D721Med (cell line): ENCODE measurements around the gene NKD2.

Experiments
- DNase-seq: peaks from one replicate; pipeline ENCODE4 v3.0.0; 2011; ENCODE audit warnings: low spot score; ENCODE audit not compliant: insufficient read length
- FAIRE-seq: peaks from 2 replicates; lab custom pipeline; 2011; peaks lifted over from hg19 to GRCh38; lab: Jason Lieb, UNC
- TF ChIP-seq, protein P1 (sequence below): IDR thresholded peaks from 2 replicates; pipeline ENCODE4 v1.5.1; 2012; ENCODE audit warnings: mild to moderate bottlenecking, control low read depth; ENCODE audit not compliant: insufficient read depth; ENCODE audit errors: missing control alignments

Gene NKD2

DNA sequence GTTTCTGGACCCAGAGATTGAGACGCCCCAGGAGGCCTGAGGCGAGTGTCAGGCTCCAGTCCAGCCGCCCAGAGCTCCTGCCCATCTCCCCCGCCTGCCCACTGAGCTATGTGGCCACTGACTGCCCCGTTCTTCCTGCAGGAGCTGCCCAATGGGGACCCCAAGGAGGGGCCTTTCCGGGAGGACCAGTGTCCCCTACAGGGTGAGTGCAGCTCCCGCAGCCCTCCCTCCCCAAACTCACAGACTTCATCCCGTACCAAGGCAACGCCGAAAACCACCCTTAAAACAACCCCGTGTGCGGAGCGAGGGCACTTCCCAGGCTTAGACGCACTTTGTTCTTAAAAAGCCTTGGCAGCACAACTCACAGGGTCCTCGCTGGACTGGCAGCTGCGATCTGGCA is 23.4 kb downstream of the NKD2 start:
- FAIRE-seq: no peak
- TF ChIP-seq, protein P1, sequence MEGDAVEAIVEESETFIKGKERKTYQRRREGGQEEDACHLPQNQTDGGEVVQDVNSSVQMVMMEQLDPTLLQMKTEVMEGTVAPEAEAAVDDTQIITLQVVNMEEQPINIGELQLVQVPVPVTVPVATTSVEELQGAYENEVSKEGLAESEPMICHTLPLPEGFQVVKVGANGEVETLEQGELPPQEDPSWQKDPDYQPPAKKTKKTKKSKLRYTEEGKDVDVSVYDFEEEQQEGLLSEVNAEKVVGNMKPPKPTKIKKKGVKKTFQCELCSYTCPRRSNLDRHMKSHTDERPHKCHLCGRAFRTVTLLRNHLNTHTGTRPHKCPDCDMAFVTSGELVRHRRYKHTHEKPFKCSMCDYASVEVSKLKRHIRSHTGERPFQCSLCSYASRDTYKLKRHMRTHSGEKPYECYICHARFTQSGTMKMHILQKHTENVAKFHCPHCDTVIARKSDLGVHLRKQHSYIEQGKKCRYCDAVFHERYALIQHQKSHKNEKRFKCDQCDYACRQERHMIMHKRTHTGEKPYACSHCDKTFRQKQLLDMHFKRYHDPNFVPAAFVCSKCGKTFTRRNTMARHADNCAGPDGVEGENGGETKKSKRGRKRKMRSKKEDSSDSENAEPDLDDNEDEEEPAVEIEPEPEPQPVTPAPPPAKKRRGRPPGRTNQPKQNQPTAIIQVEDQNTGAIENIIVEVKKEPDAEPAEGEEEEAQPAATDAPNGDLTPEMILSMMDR: no peak
- peak; percentile 7 for DNase-seq

DNA sequence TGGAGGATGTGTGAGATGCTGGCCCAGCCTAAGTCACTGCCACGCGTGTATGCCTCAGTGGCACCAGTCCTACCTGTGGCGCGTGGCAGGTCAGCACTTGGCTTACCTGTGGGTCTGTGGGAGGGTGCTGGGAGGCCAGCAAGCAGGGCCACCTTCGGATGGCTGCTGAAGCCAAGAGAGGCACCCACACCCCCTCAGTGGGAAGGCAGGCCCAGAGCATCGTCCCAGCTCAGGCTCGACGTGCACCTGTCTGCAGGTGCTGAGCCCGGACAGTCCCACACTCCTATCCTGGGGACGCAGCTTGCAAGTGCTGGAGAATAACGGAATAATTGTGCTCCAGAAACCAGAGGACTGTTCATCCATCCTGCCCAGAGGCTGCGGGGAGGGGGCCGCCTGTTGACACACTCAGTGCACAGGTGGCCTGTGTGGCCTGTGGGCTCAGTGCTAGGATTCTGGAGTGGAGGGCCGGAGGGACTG is 24.0 kb downstream of the NKD2 start:
- DNase-seq (peak; percentile 7), FAIRE-seq (no peak)
- TF ChIP-seq, protein P1: no peak

DNA sequence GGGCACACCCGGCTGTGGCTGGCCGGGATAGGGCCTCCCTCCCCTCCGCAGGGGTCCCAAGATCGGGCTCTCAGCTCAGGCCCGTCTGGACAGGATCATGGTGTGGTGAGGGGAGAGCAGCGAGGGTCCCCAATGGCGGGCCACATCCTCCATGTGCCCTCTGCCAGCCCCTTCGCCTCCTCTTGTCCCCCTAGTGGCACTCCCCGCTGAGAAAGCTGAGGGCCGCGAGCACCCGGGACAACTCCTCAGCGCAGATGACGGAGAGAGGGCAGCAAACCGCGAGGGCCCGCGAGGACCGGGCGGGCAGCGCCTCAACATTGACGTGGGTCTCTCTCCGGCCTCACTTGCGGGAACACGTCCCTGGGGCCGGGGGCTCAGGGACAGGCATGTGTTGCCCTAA is 24.6 kb downstream of the NKD2 start:
- TF ChIP-seq, protein P1: no peak
- FAIRE-seq: no peak
- DNase-seq: no peak

DNA sequence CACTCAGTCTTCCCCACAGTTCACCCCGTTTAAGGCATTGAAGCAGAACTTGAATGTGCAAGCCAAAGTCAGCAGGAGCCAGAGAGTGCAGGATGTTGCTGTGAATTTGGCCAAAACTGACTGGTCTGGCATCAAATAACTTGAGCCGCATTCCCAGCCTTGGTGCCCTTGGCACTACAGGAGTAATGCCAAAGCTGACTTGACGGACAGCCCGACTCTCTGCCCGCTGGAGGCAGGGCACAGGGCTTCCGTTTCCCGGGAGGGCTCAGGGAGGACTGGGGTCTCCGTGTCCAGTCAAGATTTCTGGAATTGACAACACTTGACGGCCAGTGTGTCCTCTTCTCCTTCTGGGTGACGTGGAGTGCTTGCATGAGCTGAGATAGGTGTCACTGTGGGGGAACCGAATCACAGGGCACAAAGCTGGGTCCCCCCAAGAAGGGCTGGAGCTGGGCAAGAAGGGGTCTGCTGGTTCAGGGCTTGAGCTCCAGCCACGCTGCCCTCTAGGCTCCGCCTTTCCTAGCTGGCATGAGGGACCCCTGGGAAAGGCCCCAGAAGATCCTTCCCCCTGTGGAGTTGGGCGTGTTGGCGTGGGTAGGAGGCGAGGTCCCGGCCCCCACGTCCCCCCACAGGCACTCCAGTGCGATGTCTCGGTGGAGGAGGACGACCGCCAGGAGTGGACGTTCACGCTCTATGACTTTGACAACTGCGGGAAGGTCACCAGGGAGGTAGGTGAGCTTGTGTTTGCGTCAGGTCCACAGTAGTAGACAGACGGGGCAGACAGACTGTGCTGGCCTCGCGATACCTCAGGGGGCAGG is 25.2 kb downstream of the NKD2 start:
- FAIRE-seq: no peak
- TF ChIP-seq, protein P1: no peak
- DNase-seq: peak; percentile 12

DNA sequence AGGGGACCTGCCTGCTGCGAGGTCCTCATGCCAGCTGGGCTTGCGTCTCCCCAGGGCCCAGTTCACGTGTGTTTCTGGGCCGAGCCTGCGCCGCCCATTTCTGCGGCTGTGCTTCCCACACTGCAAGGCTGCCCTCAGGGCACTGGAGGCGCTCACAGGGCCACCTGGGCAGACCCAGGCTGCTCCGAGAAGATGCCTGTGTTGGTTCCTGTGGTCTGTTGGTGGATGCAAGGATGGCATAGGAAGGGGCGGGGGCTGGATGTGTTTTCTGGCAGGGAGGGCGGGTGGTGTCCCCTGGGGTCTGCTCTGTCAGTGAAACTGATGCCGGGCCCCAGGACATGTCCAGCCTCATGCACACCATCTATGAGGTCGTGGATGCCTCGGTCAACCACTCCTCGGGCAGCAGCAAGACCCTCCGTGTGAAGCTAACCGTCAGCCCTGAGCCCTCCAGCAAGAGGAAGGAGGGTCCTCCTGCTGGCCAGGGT is 25.9 kb downstream of the NKD2 start:
- DNase-seq (peak; percentile 8), FAIRE-seq (no peak)
- TF ChIP-seq, protein P1: no peak

DNA sequence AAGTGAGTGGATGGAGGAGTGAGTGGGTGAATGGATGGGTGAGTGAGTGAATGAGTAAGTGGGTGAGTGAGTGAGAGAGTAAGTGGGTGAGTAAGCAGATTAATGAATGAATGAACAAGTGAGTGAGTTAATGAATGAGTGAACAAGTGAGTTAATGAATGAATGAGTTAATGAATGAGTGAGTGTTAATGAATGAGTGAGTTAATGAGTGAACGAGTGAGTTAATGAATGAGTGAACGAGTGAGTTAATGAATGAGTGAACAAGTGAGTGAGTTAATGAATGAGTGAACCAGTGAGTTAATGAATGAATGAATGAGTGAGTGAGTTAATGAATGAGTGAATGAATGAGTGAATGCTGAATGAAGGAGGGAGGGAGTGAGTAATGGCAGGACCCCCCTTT is 26.4 kb downstream of the NKD2 start:
- FAIRE-seq (no peak), DNase-seq (no peak)
- TF ChIP-seq, protein P1: no peak
